Ammon's horn (tissue), 1 donor: ENCODE results near the gene APOM.

ENCODE experiments used
- DNase-seq: peaks from one replicate; pipeline ENCODE4 v3.0.0-alpha.2; 2016; ENCODE audit warnings: low spot score

The APOM gene

GRCh38 chr6:31658158-31658688, 2.5 kb downstream of the APOM start:
- no peak for DNase-seq

- no peak for DNase-seq
Observed at GRCh38 chr6:31658983-31659648, 3.4 kb downstream of the APOM start.

GRCh38 chr6:31659649-31660380, 4.1 kb downstream of the APOM start:
- DNase-seq = no peak

GRCh38 chr6:31660381-31661261, 4.9 kb downstream of the APOM start, which contains the start of gene C6orf47:
Gene C6orf47 (minus strand): TSS chr6:31660778. CDS start chr6:31659947, 831 bp downstream.
- peak; percentile 89 for DNase-seq

- DNase-seq = no peak
Observed at GRCh38 chr6:31661262-31662123, 5.8 kb downstream of the APOM start.

GRCh38 chr6:31662124-31662723, 6.5 kb downstream of the APOM start:
- DNase-seq = no peak

GRCh38 chr6:31663126-31663960, 7.6 kb downstream of the APOM start:
- no peak for DNase-seq

GRCh38 chr6:31663961-31664789, 8.5 kb downstream of the APOM start:
- DNase-seq = no peak

- peak; percentile 98 for DNase-seq
Observed at GRCh38 chr6:31664790-31665500, 9.3 kb downstream of the APOM start, which contains the start of gene GPANK1. Gene GPANK1 (minus strand): TSS chr6:31664997. CDS start chr6:31664478, 519 bp downstream.

GRCh38 chr6:31665501-31666336, 10.0 kb downstream of the APOM start, which contains the start of gene CSNK2B:
Gene CSNK2B (plus strand): TSS chr6:31666080. CDS start chr6:31666832, 752 bp downstream.
- peak; percentile 99 for DNase-seq

- no peak for DNase-seq
Observed at GRCh38 chr6:31666337-31666965, 10.8 kb downstream of the APOM start.

GRCh38 chr6:31669676-31670075, 14.0 kb downstream of the APOM start, which contains the start of gene LY6G5B:
Gene LY6G5B (plus strand): TSS chr6:31669976. CDS start chr6:31670951, 975 bp downstream.
- no peak for DNase-seq

- no peak for DNase-seq
Observed at GRCh38 chr6:31676322-31676903, 20.7 kb downstream of the APOM start.

- DNase-seq = no peak
Observed at GRCh38 chr6:31676904-31677303, 21.2 kb downstream of the APOM start.

- no peak for DNase-seq
Observed at GRCh38 chr6:31677955-31678354, 22.3 kb downstream of the APOM start.
